ENCODE data around the gene CLCN7.

GRCh38 chr16:1506494-1507213 is 31.8 kb upstream of the CLCN7 start:
- no peak for TF ChIP-seq CTCF (IDR thresholded peaks at IDR 0.05)
- no peak for TF ChIP-seq POLR2A (IDR thresholded peaks at IDR 0.05)
